ENCODE results near the gene SLCO1B3.

The SLCO1B3 gene

DNA sequence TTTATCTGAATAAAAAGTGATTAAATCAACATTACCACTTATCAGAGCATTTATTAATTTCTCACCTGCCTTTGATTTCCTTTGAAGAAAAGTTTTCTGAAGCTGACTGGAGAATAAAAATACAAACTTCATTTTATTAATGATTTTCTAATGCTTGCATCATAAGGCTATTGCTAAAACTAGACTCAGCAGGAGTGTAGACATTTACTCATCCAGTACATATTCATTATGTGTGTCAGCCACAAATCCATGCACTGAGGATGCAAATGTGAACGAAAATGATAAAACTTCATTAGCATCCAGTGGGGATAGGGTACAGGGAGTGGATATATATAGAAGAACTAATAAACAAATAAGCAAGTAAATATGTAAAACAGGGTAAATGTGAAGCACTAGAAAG lies 74.6 kb downstream of the SLCO1B3 start:
- TF ChIP-seq ZFX (IDR thresholded peaks at IDR 0.05), result no peak
- no peak overlapping the region for H3K27ac ChIP-seq

DNA sequence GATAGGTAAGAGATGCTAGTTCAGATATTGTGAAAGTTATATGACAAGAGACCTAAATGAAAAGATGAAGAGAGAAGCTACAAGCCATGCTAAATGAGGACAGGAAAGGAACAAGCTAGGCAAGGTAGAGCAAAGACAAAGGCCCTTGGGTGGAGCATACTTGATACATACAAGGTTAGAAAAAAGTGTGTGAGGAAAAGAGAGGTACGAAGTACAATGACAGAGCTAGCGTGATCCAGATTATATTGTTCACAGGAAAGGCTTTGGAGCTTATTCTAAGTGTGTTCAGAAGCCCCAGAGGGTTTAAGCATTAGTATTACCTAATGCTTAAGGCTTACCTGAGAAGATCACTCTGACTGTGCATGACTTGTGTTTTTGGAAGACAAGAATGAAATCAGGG lies 75.0 kb downstream of the SLCO1B3 start:
- TF ChIP-seq, protein P1, sequence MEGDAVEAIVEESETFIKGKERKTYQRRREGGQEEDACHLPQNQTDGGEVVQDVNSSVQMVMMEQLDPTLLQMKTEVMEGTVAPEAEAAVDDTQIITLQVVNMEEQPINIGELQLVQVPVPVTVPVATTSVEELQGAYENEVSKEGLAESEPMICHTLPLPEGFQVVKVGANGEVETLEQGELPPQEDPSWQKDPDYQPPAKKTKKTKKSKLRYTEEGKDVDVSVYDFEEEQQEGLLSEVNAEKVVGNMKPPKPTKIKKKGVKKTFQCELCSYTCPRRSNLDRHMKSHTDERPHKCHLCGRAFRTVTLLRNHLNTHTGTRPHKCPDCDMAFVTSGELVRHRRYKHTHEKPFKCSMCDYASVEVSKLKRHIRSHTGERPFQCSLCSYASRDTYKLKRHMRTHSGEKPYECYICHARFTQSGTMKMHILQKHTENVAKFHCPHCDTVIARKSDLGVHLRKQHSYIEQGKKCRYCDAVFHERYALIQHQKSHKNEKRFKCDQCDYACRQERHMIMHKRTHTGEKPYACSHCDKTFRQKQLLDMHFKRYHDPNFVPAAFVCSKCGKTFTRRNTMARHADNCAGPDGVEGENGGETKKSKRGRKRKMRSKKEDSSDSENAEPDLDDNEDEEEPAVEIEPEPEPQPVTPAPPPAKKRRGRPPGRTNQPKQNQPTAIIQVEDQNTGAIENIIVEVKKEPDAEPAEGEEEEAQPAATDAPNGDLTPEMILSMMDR (conservative IDR thresholded peaks at IDR 0.05), result no peak
- TF ChIP-seq ZFX (IDR thresholded peaks at IDR 0.05), result no peak
- no peak overlapping the region for H3K27ac ChIP-seq

DNA sequence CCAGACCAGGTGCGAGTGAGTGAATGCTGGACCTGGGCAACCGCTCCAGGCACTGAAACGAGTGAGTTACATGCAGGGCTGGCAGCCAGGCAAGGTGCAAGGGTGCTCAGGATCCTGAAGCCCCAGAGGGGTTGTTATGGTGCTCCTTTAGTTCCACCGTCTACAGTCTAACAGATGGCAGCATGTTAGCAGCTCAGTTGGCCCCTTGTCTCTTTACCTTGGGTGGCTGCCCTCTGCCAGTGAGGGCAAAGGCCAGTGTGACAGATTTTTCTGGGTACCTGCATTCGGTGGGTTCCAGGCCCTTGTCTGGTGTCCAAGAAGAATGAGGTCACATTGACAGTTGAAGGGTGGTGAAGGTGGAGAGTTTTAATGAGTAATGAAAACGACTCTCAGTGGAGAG lies 106.8 kb downstream of the SLCO1B3 start:
- H3K27ac ChIP-seq, result no peak overlapping the region
- TF ChIP-seq ZFX (IDR thresholded peaks at IDR 0.05), result no peak
- TF ChIP-seq, protein P1 (conservative IDR thresholded peaks at IDR 0.05), result no peak

DNA sequence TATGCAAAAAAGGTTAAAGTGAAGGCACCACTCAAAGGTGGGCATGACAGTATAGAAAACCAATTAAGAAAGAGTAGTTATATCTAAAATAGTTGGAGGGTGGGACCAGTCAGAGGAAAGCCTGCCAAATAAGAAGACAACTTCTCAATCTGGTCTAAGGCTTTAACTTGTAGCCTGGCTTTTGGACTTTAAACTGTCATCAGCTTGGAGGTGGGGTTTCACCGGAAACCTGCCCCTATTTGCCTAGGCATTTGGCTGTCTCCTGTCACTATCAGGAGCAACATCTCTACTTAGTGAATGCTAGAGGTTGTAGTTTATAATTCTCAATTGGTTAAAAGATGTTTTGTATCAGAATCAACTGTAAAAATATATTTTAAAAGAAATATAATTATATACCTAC lies 107.3 kb downstream of the SLCO1B3 start:
- H3K27ac ChIP-seq, result no peak overlapping the region

DNA sequence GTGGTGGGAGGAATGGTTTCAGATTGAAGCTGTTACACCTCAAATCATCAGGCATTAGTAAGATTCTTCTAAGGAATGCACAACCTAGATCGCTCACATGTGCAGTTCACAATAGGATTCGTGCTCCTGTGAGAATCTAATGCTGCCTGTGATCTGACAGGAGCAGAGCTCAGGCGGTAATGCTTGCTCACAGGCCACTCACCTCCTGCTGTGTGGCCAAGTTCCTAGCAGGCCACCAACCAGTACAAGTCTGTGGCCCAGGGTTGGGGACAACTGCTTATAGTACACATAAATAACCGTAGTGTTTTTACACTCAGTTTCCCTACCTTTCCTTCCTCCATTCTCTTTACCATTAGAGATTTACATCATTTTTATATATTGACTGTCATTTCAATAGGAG lies 121.4 kb downstream of the SLCO1B3 start:
- H3K27ac ChIP-seq, result no peak overlapping the region
- TF ChIP-seq ZFX (IDR thresholded peaks at IDR 0.05), result no peak
- TF ChIP-seq, protein P1 (conservative IDR thresholded peaks at IDR 0.05), result no peak

More for the DNA sequence above, 107.3 kb downstream of the SLCO1B3 start:
- TF ChIP-seq, protein P1 (conservative IDR thresholded peaks at IDR 0.05), result no peak
- no peak for TF ChIP-seq ZFX (IDR thresholded peaks at IDR 0.05)

DNA sequence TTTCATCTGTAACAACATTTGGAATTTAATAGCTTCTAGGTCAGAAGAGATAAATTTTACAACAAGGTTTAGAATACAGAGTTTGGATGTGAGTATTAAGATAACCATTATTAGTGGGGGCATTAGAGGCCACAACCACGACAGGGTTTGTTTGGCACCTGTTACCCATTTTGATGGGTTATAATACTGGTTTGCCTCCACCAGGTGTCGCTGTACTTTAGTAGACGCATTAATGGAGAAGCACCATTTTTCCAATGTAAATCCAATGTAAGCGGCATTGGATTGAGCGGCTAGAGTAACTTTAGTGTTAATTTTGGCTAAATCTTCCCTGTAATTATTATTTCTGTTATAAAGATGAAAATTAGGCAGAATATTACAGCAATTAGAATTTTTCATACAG lies 136.2 kb downstream of the SLCO1B3 start:
- no peak for TF ChIP-seq ZFX (IDR thresholded peaks at IDR 0.05)
- TF ChIP-seq, protein P1 (conservative IDR thresholded peaks at IDR 0.05), result peak; percentile 84
- H3K27ac ChIP-seq, result no peak overlapping the region

DNA sequence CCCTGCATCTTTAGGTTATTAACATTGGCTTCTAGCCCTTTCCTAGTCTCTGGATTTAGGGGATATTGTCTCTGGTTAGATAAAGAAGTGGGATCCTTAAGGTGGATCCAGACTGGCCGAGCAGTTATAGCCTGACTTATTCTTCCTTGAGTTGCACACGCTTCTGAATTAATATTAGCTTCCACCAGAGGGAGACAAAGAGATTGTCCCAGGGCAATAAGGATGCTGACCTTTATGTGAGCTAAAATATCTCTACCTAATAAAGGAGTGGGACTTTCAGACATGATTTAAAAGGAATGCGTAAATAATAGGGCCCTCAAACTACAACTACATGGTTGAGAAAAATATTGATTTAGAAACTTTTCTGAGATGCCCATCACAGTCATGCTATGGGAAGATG lies 139.7 kb downstream of the SLCO1B3 start:
- H3K27ac ChIP-seq, result no peak overlapping the region
- no peak for TF ChIP-seq ZFX (IDR thresholded peaks at IDR 0.05)
- TF ChIP-seq, protein P1 (conservative IDR thresholded peaks at IDR 0.05), result peak; percentile 87

DNA sequence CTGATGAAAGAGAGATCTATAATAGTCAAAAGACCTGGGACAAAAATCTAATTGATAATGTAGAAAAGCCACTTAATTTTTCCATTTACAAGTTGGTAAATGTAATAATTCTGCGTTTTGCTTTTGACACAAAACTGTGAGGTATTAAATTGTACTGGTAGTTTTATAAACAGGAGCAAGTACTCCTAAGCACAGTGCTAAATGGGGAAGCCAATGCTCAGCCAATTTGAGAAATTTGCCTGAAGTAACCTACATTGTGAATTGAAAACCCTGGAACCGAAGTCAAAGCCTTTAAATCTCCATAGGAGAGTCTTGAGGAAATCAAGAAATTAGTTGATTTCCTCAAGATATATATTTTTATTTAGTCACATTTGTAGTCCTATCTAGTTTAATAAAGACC lies 152.8 kb downstream of the SLCO1B3 start:
- H3K27ac ChIP-seq, result no peak overlapping the region
- no peak for TF ChIP-seq ZFX (IDR thresholded peaks at IDR 0.05)
- TF ChIP-seq, protein P1 (conservative IDR thresholded peaks at IDR 0.05), result no peak
